Osteocyte (in vitro differentiated cells): ENCODE results near the gene PPP1R37. TPM values are rescaled to one million over a fixed set of nuclear protein-coding genes. Genes with fewer than 3 reads are reported as not detected.

Experiments used
- DNase-seq: peaks from one replicate; pipeline ENCODE4 v3.0.0; 2021; ENCODE audit warnings: mixed read lengths; ENCODE audit not compliant: unreplicated experiment; ENCODE audit errors: extremely low spot score
- H3K27ac Mint-ChIP-seq: one replicate; pipeline ENCODE4 v1.8.0; 2021; ENCODE audit warnings: mild to moderate bottlenecking, mixed read lengths; ENCODE audit not compliant: unreplicated experiment
- H3K27me3 Mint-ChIP-seq: one replicate; pipeline ENCODE4 v1.8.0; 2021; ENCODE audit warnings: mixed read lengths; ENCODE audit not compliant: unreplicated experiment
- H3K36me3 Mint-ChIP-seq: one replicate; pipeline ENCODE4 v1.8.0; 2021; ENCODE audit warnings: mixed read lengths; ENCODE audit not compliant: unreplicated experiment
- H3K4me1 Mint-ChIP-seq: one replicate; pipeline ENCODE4 v1.8.0; 2021; ENCODE audit warnings: mixed read lengths; ENCODE audit not compliant: unreplicated experiment
- H3K4me3 Mint-ChIP-seq: one replicate; pipeline ENCODE4 v1.8.0; 2021; ENCODE audit warnings: mild to moderate bottlenecking, moderate library complexity, mixed read lengths; ENCODE audit not compliant: unreplicated experiment
- H3K9me3 Mint-ChIP-seq: one replicate; pipeline ENCODE4 v1.8.0; 2021; ENCODE audit warnings: mixed read lengths; ENCODE audit not compliant: unreplicated experiment
- total RNA-seq: library from RNA; stranded (reverse); gene quantifications from 2 replicates; pipeline ENCODE4 v1.2.1, GENCODE V29; 2021
- TF ChIP-seq, protein P1 (sequence below): fragments of 200-600 bp; sonication (generic); IDR thresholded peaks from 2 replicates; pipeline ENCODE4 v1.5.0; 2021; ENCODE audit warnings: antibody characterized with exemption, mild to moderate bottlenecking, moderate library complexity

Gene PPP1R37
- total RNA-seq, 1 donor from 2014 or later: 34.8 TPM

DNA sequence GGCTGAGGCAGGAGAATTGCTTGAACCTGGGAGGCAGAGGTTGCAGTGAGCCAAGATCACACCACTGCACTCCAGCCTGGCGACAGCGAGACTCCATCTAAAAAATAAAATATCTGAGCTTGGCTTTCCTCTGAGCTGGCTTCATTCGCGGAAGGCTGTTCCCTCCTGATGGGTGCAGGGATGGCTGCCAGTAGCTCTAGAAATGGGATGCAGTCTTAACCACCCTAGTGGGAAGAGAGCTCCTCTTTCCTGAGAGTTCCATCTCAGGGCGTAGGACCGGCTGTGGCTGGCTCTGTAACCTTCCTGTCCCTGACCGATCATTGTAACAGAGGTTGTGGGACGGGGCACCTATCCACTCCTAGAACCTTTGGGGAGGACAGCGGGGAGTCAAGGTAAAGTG is 32.4 kb downstream of the PPP1R37 start:
- Mint-ChIP-seq H3K9me3 (no peaks in the 10 kb centered on the region), H3K27ac (no peak overlapping the region), H3K36me3 (no peaks in the 10 kb centered on the region), H3K4me3 (no peak overlapping the region), H3K4me1 (peaks cover 12% of the 10 kb centered on the region), H3K27me3 (no peaks in the 10 kb centered on the region)
- DNase-seq: no peak
- TF ChIP-seq, protein P1, sequence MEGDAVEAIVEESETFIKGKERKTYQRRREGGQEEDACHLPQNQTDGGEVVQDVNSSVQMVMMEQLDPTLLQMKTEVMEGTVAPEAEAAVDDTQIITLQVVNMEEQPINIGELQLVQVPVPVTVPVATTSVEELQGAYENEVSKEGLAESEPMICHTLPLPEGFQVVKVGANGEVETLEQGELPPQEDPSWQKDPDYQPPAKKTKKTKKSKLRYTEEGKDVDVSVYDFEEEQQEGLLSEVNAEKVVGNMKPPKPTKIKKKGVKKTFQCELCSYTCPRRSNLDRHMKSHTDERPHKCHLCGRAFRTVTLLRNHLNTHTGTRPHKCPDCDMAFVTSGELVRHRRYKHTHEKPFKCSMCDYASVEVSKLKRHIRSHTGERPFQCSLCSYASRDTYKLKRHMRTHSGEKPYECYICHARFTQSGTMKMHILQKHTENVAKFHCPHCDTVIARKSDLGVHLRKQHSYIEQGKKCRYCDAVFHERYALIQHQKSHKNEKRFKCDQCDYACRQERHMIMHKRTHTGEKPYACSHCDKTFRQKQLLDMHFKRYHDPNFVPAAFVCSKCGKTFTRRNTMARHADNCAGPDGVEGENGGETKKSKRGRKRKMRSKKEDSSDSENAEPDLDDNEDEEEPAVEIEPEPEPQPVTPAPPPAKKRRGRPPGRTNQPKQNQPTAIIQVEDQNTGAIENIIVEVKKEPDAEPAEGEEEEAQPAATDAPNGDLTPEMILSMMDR: no peak

DNA sequence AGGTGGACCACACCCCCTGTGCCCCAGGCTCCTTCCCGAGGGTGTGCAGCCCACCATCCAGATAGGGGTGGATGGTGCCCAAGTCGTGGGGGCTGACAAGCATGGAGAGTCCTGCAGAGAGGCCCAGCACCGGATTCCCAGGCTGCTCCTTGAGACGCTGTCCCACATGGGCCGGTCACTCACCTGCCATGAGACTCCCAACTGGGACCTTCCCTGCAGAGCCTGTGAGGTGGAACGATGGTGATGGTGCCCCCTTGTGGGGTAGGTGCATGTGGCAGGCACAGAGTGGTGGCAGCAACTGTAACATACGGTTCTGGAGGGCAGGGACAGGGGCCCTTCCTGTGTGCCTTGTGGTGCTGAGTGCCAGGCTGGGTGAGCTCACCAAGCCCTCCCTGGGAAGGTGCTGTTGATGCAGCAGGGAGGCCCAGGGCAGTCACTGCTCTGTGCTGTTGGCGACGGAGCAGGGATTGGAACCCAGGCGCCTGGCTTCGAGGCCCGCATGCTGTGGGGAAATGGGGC is 33.1 kb downstream of the PPP1R37 start:
- Mint-ChIP-seq H3K9me3 (no peaks in the 10 kb centered on the region), H3K27me3 (no peaks in the 10 kb centered on the region), H3K4me3 (no peak overlapping the region), H3K4me1 (peaks cover 19% of the 10 kb centered on the region), H3K27ac (no peak overlapping the region), H3K36me3 (no peaks in the 10 kb centered on the region)
- no peak for DNase-seq
- TF ChIP-seq, protein P1: peak; percentile 67

DNA sequence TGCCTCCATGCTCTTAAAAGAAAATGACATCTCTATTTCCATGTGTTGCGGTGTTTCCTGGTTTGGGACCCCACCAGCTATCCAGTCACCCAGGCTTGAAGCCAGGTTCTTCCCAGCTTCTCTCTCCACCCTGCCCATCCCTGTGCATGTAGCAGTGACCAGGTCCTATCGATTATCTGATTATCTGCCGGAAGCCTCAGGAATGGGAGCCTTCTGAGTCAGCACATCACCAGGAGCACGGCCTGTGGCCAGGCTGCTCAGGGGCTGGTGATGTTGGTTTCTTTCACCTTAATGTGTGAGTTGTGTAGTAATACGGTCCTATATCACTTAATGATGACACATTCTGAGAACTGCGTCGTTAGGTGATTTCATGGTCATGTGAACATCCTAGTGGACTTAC is 33.7 kb downstream of the PPP1R37 start:
- TF ChIP-seq, protein P1: no peak
- no peaks in the 10 kb centered on the region for H3K9me3 Mint-ChIP-seq
- no peaks in the 10 kb centered on the region for H3K36me3 Mint-ChIP-seq
- peaks cover 23% of the 10 kb centered on the region for H3K4me1 Mint-ChIP-seq
- no peaks in the 10 kb centered on the region for H3K27me3 Mint-ChIP-seq
- H3K4me3 Mint-ChIP-seq: no peak overlapping the region
- no peak for DNase-seq
- H3K27ac Mint-ChIP-seq: no peak overlapping the region

DNA sequence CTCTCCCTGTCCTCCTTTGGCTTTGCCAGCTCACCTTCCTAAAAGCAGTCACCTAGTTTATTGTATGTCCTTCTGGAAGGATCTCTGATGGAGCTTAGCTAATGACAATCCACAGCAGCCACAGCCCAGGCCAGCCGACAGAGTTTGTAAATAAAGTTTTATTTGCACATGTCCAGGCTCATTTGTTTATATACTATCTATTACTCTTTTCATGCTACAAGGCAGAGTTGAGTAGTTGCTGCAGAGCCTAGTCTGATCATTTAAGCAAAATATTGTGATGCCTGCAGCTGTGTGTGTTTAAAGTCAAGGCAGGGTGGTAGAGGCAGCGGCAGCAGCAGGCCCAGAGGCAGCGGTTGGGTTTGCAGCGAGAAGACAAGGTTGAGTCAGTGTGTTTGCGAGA is 35.2 kb downstream of the PPP1R37 start:
- Mint-ChIP-seq H3K4me3 (no peak overlapping the region), H3K27me3 (no peaks in the 10 kb centered on the region), H3K9me3 (no peaks in the 10 kb centered on the region), H3K36me3 (no peaks in the 10 kb centered on the region), H3K4me1 (peaks cover 23% of the 10 kb centered on the region), H3K27ac (no peak overlapping the region)
- TF ChIP-seq, protein P1: no peak
- no peak for DNase-seq

DNA sequence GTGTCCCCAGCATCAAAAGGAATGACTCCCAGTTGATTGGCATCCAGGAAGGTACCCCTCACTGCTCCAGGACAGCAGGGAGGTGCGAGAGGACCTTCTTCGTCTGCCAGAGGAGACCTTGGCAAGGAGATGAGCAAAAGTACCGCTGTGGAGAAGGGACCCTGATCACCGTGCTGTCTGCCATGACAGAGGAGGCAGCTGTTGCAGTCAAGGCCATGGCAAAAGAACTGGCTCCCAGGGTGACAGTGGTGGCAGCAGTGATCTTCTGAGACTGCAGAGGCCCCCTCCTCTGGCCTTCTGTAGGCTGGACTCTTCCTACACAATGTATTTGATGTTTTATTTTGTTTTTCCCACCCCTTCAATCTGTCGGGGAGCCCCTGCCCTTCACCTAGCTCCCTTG is 35.8 kb downstream of the PPP1R37 start:
- H3K27ac Mint-ChIP-seq: no peak overlapping the region
- peaks cover 21% of the 10 kb centered on the region for H3K4me1 Mint-ChIP-seq

More for the DNA sequence above, 35.8 kb downstream of the PPP1R37 start:
- Mint-ChIP-seq H3K4me3 (no peak overlapping the region), H3K27me3 (no peaks in the 10 kb centered on the region), H3K36me3 (no peaks in the 10 kb centered on the region), H3K9me3 (no peaks in the 10 kb centered on the region)
- TF ChIP-seq, protein P1: no peak
- DNase-seq: no peak
